HCT116 (cell line): Measurements from ENCODE around the gene TUBA4A. TPM values are rescaled to one million over a fixed set of nuclear protein-coding genes. Genes with fewer than 3 reads are reported as not detected.

Experiments
- ATAC-seq: fragments of 200-7000 bp; cut with Tn5 transposase; 2 replicates; pipeline ENCODE4 v1.9.1; 2020; ENCODE audit warnings: mild to moderate bottlenecking, moderate library complexity
- BruUV-seq: library from RNA; stranded (reverse); fragments of 400-500 nt; replicated peaks from 2 replicates; lab custom pipeline; 2021; lab: Mats Ljungman, UMichigan
- CTCF ChIA-PET: fragments of 300-600 bp; sonication (Branson Sonifier 250); formaldehyde crosslinking; loops from one replicate; lab custom pipeline; 2021; ENCODE audit warnings: antibody characterized with exemption; lab: Charles Lee
- POLR2A ChIA-PET: fragments of 300-600, 350-600 bp; sonication (Branson Sonifier 250); formaldehyde crosslinking; loops from one replicate; lab custom pipeline; 2021; ENCODE audit warnings: antibody characterized with exemption; lab: Charles Lee
- RAD21 ChIA-PET, 2 experiments: fragments of 300-600 bp; sonication (Branson Sonifier 250); formaldehyde crosslinking; loops; one replicate each; lab custom pipeline; 2023; ENCODE audit warnings: low total read pairs in 2 of 2; ENCODE audit not compliant: uncharacterized antibody in 2 of 2, unreplicated experiment in 2 of 2, low non-redundant PET in 1 of 2; lab: Charles Lee
- DNase-seq: peaks from one replicate; pipeline ENCODE4 v3.0.0-alpha.2; 2010; ENCODE audit warnings: low read depth, low spot score
- H2AFZ ChIP-seq: fragments of 200-600 bp; shearing (Covaris generic), sonication (generic); 2 replicates; pipeline ENCODE4 v1.6.1; 2017; ENCODE audit warnings: low read depth, mixed run types, mixed read lengths, antibody characterized with exemption, low read length; ENCODE audit not compliant: poor library complexity, severe bottlenecking
- H3K27ac ChIP-seq: 2 replicates; pipeline ENCODE4 v1.5.1; 2012; ENCODE audit warnings: low read depth, low read length
- H3K27me3 ChIP-seq: fragments of 200-600 bp; sonication (generic); 2 replicates; pipeline ENCODE4 v1.6.1; 2016; ENCODE audit warnings: mixed run types, low read length, mixed read lengths; ENCODE audit not compliant: insufficient read depth
- H3K36me3 ChIP-seq, 2 experiments: fragments of 200-500 bp in 1 of 2; fragments of 200-600 bp in 1 of 2; sonication (Bioruptor generic) in 1 of 2; sonication (generic) in 1 of 2; 2 replicates each; pipeline versions ENCODE4 v1.5.1 to v1.6.1; 2014 to 2016; ENCODE audit warnings: low read length in 2 of 2, inconsistent platforms in 1 of 2, mixed read lengths in 1 of 2, mixed run types in 1 of 2; ENCODE audit not compliant: insufficient read depth in 2 of 2, control insufficient read depth in 1 of 2
- H3K4me1 ChIP-seq, 2 experiments: fragments of 200-600 bp in 1 of 2; sonication (generic) in 1 of 2; 2 replicates each; pipeline versions ENCODE4 v1.5.1 to v1.6.1; 2012 to 2017; ENCODE audit warnings: low read length in 2 of 2, inconsistent platforms in 1 of 2, mild to moderate bottlenecking in 1 of 2, mixed read lengths in 1 of 2, mixed run types in 1 of 2, moderate library complexity in 1 of 2; ENCODE audit not compliant: insufficient read depth in 2 of 2, control insufficient read depth in 1 of 2
- H3K4me2 ChIP-seq: fragments of 200-600 bp; sonication (generic); 2 replicates; pipeline ENCODE4 v1.6.1; 2017; ENCODE audit warnings: mixed run types, low read length, mixed read lengths
- H3K4me3 ChIP-seq, 2 experiments: fragments of 200-600 bp in 1 of 2; sonication (generic) in 1 of 2; replicated peaks in 1 of 2; 2 replicates each; pipeline ENCODE4 v1.5.1; 2011 to 2016; ENCODE audit warnings: low read length in 2 of 2, control low read depth in 1 of 2, low read depth in 1 of 2, mild to moderate bottlenecking in 1 of 2, mixed read lengths in 1 of 2, mixed run types in 1 of 2
- H3K79me2 ChIP-seq: fragments of 200-600 bp; sonication (generic); 2 replicates; pipeline ENCODE4 v1.6.1; 2017; ENCODE audit warnings: mild to moderate bottlenecking, mixed run types, low read length, moderate library complexity, mixed read lengths; ENCODE audit not compliant: insufficient read depth
- H3K9ac ChIP-seq: fragments of 200-600 bp; sonication (generic); 2 replicates; pipeline ENCODE4 v1.6.1; 2016; ENCODE audit warnings: low read length, mixed read lengths
- H3K9me2 ChIP-seq: fragments of 200-600 bp; sonication (generic), shearing (Covaris generic); 2 replicates; pipeline ENCODE4 v1.6.1; 2017; ENCODE audit warnings: mixed run types, mild to moderate bottlenecking, moderate library complexity; ENCODE audit not compliant: insufficient read depth
- H3K9me3 ChIP-seq, 2 experiments: fragments of 200-500 bp in 1 of 2; fragments of 200-600 bp in 1 of 2; sonication (Bioruptor generic) in 1 of 2; sonication (generic) in 1 of 2; 2 replicates each; pipeline ENCODE4 v1.6.1; 2014 to 2017; ENCODE audit warnings: low read length in 2 of 2, mixed read lengths in 2 of 2, inconsistent platforms in 1 of 2, low read depth in 1 of 2, mild to moderate bottlenecking in 1 of 2, mixed run types in 1 of 2, moderate library complexity in 1 of 2; ENCODE audit not compliant: control insufficient read depth in 1 of 2, insufficient read depth in 1 of 2
- H4K20me1 ChIP-seq: fragments of 200-600 bp; sonication (generic), shearing (Covaris generic); 2 replicates; pipeline ENCODE4 v1.6.1; 2017; ENCODE audit warnings: mixed run types, mild to moderate bottlenecking, moderate library complexity; ENCODE audit not compliant: insufficient read depth
- EZH2 ChIP-seq: fragments of 200-600 bp; sonication (generic); IDR thresholded peaks from 2 replicates; pipeline ENCODE4 v1.6.1; 2017; ENCODE audit warnings: antibody characterized with exemption, mixed run types
- EZH2phosphoT487 ChIP-seq: fragments of 200-600 bp; IDR thresholded peaks from 2 replicates; pipeline ENCODE4 v1.6.1; 2018; ENCODE audit warnings: antibody characterized with exemption, borderline replicate concordance
- REST ChIP-seq: IDR thresholded peaks from 2 replicates; pipeline ENCODE4 v1.6.1; 2012; ENCODE audit warnings: low read depth
- YY1 ChIP-seq: IDR thresholded peaks from 2 replicates; pipeline ENCODE4 v1.6.1; 2011; ENCODE audit warnings: low read length, low read depth, moderate library complexity, mild to moderate bottlenecking; ENCODE audit not compliant: insufficient replicate concordance; ENCODE audit errors: extremely low read depth
- intact Hi-C: fragments of 100-400 bp; cut with micrococcal nuclease; formaldehyde crosslinking; loops from 2 replicates; pipeline ENCODE4 v1.10.0; 2022
- total RNA-seq: library from RNA; stranded (reverse); gene quantifications from one replicate; pipeline ENCODE4 v1.2.1, GENCODE V29; 2021; ENCODE audit not compliant: unreplicated experiment

The TUBA4A gene
- total RNA-seq, 1 experiment from 2014 or later: 32.7 TPM

- no TSS peak for BruUV-seq
- Histone ChIP-seq H3K4me2 (peak overlapping the region; percentile 97), H3K9me2 (no peaks in the 10 kb centered on the region), H3K27me3 (peaks cover 5% of the 10 kb centered on the region; the same call in 1 of the 2 replicates), H3K9me3 (no peaks in the 10 kb centered on the region), H3K27ac (peak overlapping the region; percentile 12; the same call in 1 of the 2 replicates), H3K9ac (peak overlapping the region; percentile 33; the same call in 1 of the 2 replicates), H2AFZ (no peak overlapping the region), H3K36me3 (peaks cover 0 to 3% of the 10 kb centered on the region in 2 experiments; a peak in 1 of 4 replicates), H3K4me3 (peak overlapping the region; percentile 69 to 84), H3K79me2 (peaks cover 20% of the 10 kb centered on the region; the same call in 1 of the 2 replicates), H4K20me1 (no peaks in the 10 kb centered on the region), H3K4me1 (peaks cover 17 to 44% of the 10 kb centered on the region in 2 experiments)
- no peak for TF ChIP-seq YY1
- 0 out of 2 replicates have a peak, but pooled peaks have one; percentile 50 for TF ChIP-seq EZH2
- TF ChIP-seq EZH2phosphoT487: no peak
- no peak for TF ChIP-seq REST
- no peak for ATAC-seq
- DNase-seq: no peak
- POLR2A ChIA-PET: interaction anchor here (1.4 to 1.8 kb wide), 2 partner anchors 10 to 24 kb away, joined by 6 to 7 read pairs; partner anchors contain the start of genes DNAJB2, GLB1L and STK16
- CTCF ChIA-PET: interaction anchor here (1.9 kb wide), 1 partner anchor 22 kb away, joined by 6 read pairs; no protein-coding TSS in a partner anchor
- RAD21 ChIA-PET: no interaction called here
- intact Hi-C loops: no loop called here
Observed at GRCh38 chr2:219254590-219255201, 978 bp upstream of the TUBA4A start.
